Erythroblast (primary cell): ENCODE results near the gene UGGT1.

Experiments
- GATA1 ChIP-seq: IDR thresholded peaks from 2 replicates; pipeline ENCODE4 v1.6.1; 2011; ENCODE audit warnings: low read depth, mild to moderate bottlenecking, control low read depth, low read length, moderate library complexity
- POLR2A ChIP-seq: IDR thresholded peaks from 2 replicates; pipeline ENCODE4 v1.6.1; 2011; ENCODE audit warnings: mild to moderate bottlenecking, low read length

DNA sequence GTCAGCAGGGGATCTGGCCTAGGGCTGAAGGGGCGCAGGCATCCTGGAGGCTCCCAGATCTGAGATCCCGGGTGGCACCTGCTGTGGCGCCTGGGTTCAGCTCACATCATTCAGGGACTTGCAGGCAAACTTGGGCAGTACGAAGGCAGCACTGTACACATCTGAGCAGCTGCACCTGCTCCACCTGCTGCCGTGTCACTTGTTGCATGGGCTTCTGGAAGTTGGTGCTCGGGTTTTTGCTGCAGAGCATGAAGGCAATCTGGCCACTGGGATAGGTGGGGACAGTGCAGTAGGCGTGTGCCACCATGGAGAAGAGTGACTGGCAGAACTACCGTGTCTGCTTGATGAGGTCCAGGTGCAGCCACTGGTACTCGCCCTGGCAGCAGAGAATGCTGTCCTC is 48.6 kb downstream of the UGGT1 start:
- no peak for TF ChIP-seq POLR2A
- TF ChIP-seq GATA1 = no peak
